GM12878 (cell line): ENCODE results near the gene VMAC. TPM values are rescaled to one million over a fixed set of nuclear protein-coding genes. Genes with fewer than 3 reads are reported as not detected.

Experiments
- ATAC-seq: fragments of 200-7000 bp; cut with Tn5 transposase; 3 replicates; pipeline ENCODE4 v1.9.1; 2020; ENCODE audit warnings: mild to moderate bottlenecking, moderate library complexity
- BruUV-seq: library from RNA; stranded (reverse); fragments of 400-500 nt; replicated peaks from 2 replicates; lab custom pipeline; 2021; lab: Mats Ljungman, UMichigan
- CTCF ChIA-PET: fragments of 300-600 bp; sonication (Branson Sonifier 250); formaldehyde crosslinking; extraction: SDS; loops from one replicate; lab custom pipeline; 2021; ENCODE audit warnings: inconsistent platforms; lab: Yijun Ruan, JAX
- POLR2A ChIA-PET: fragments of 350-600 bp; formaldehyde crosslinking; extraction: SDS; loops from one replicate; lab custom pipeline; 2021; ENCODE audit warnings: inconsistent platforms; lab: Charles Lee
- RAD21 ChIA-PET: fragments of 300-600 bp; sonication (Branson Sonifier 250); formaldehyde crosslinking; loops from one replicate; lab custom pipeline; 2023; ENCODE audit warnings: antibody characterized with exemption; ENCODE audit not compliant: unreplicated experiment; lab: Charles Lee
- SMC1A ChIA-PET: fragments of 300-600 bp; sonication (Branson Sonifier 250); formaldehyde crosslinking; loops from one replicate; lab custom pipeline; 2023; ENCODE audit not compliant: unreplicated experiment, uncharacterized antibody; lab: Charles Lee
- DNase-seq: peaks from one replicate; pipeline ENCODE4 v3.0.0-alpha.2; 2011; ENCODE audit warnings: low read depth, low spot score
- FAIRE-seq: peaks from 3 replicates; lab custom pipeline; 2011; peaks lifted over from hg19 to GRCh38; lab: Jason Lieb, UNC
- H2AFZ ChIP-seq: 2 replicates; pipeline ENCODE4 v1.6.0; 2011; ENCODE audit warnings: low read depth, low read length, control low read depth; ENCODE audit not compliant: control insufficient read depth
- H3K27ac ChIP-seq: 2 replicates; pipeline ENCODE4 v1.5.1; 2011; ENCODE audit warnings: control low read depth; ENCODE audit not compliant: control insufficient read depth, insufficient read depth
- H3K27me3 ChIP-seq, 2 experiments: replicated peaks in 1 of 2; 2 replicates each; pipeline versions ENCODE4 v1.6.0 to v1.6.1; 2011; ENCODE audit warnings: low read length in 1 of 2; ENCODE audit not compliant: control insufficient read depth in 2 of 2, insufficient read depth in 2 of 2
- H3K36me3 ChIP-seq, 2 experiments: 2 replicates each; pipeline ENCODE4 v1.5.1; 2011; ENCODE audit warnings: low read length in 1 of 2; ENCODE audit not compliant: control insufficient read depth in 2 of 2, insufficient read depth in 2 of 2
- H3K4me1 ChIP-seq: 2 replicates; pipeline ENCODE4 v1.6.1; 2011; ENCODE audit warnings: mild to moderate bottlenecking, low read length, moderate library complexity, mixed read lengths; ENCODE audit not compliant: control insufficient read depth, insufficient read depth
- H3K4me2 ChIP-seq: 2 replicates; pipeline ENCODE4 v1.6.0; 2011; ENCODE audit warnings: control low read depth; ENCODE audit not compliant: control insufficient read depth, insufficient read depth
- H3K4me3 ChIP-seq: fragments of 200-600 bp; sonication (generic); 2 replicates; pipeline ENCODE4 v1.5.1; 2016
- H3K79me2 ChIP-seq: 2 replicates; pipeline ENCODE4 v1.6.0; 2011; ENCODE audit warnings: low read length; ENCODE audit not compliant: control insufficient read depth, insufficient read depth
- H3K9ac ChIP-seq: 2 replicates; pipeline ENCODE4 v1.8.0; 2011; ENCODE audit warnings: low read length, control low read depth, mixed read lengths; ENCODE audit not compliant: control insufficient read depth, insufficient read depth
- H3K9me3 ChIP-seq: replicated peaks from 3 replicates; pipeline ENCODE4 v1.5.1; 2011; ENCODE audit warnings: mild to moderate bottlenecking, low read length; ENCODE audit not compliant: control insufficient read depth, insufficient read depth
- H4K20me1 ChIP-seq: 2 replicates; pipeline ENCODE4 v1.6.0; 2011; ENCODE audit not compliant: control insufficient read depth, insufficient read depth
- ESRRA ChIP-seq: IDR thresholded peaks from 2 replicates; pipeline ENCODE4 v1.6.1; 2012; ENCODE audit warnings: mild to moderate bottlenecking, low read length, improper control_type of control experiment
- EZH2 ChIP-seq: IDR thresholded peaks from 2 replicates; pipeline ENCODE4 v1.6.1; 2012; ENCODE audit warnings: low read depth, mild to moderate bottlenecking, control low read depth, inconsistent platforms, low read length, borderline replicate concordance; ENCODE audit not compliant: control insufficient read depth
- HCFC1 ChIP-seq: fragments of 150-350 bp; IDR thresholded peaks from 2 replicates; pipeline ENCODE4 v1.6.1; 2014; ENCODE audit warnings: low read length
- NR2C1 ChIP-seq: fragments of 450-650 bp; IDR thresholded peaks from 2 replicates; pipeline ENCODE4 v1.6.1; 2017; ENCODE audit warnings: antibody characterized with exemption, mild to moderate bottlenecking, moderate library complexity
- NRF1 ChIP-seq: conservative IDR thresholded peaks from 2 replicates; pipeline ENCODE4 v1.6.1; 2011; ENCODE audit warnings: mild to moderate bottlenecking, low read depth, low read length, improper control_type of control experiment
- POU2F2 ChIP-seq: IDR thresholded peaks from 3 replicates; pipeline ENCODE4 v1.6.1; 2011; ENCODE audit warnings: low read depth, mild to moderate bottlenecking, low read length, borderline replicate concordance
- RUNX3 ChIP-seq: IDR thresholded peaks from 2 replicates; pipeline ENCODE4 v1.6.1; 2012; ENCODE audit warnings: low read length, inconsistent platforms
- SP1 ChIP-seq: IDR thresholded peaks from one replicate; pipeline ENCODE4 v1.6.1; 2011; ENCODE audit warnings: low read depth, low read length
- STAT1 ChIP-seq: fragments of 450-650 bp; conservative IDR thresholded peaks from 2 replicates; pipeline ENCODE4 v1.6.1; 2014; ENCODE audit warnings: antibody characterized with exemption, mild to moderate bottlenecking
- STAT3 ChIP-seq: IDR thresholded peaks from 2 replicates; pipeline ENCODE4 v1.6.1; 2011; ENCODE audit warnings: low read depth, low read length, improper control_type of control experiment
- ZBED1 ChIP-seq: IDR thresholded peaks from 2 replicates; pipeline ENCODE4 v1.6.1; 2016; ENCODE audit warnings: borderline replicate concordance
- ZZZ3 ChIP-seq: IDR thresholded peaks from 2 replicates; pipeline ENCODE4 v1.6.1; 2011; ENCODE audit warnings: low read depth; ENCODE audit not compliant: control insufficient read depth, insufficient read length
- whole genome bisulfite sequencing: methylation state at CpG from one replicate; pipeline ENCODE4 v1.1.6; 2016; ENCODE audit warnings: low lambda C conversion rate; ENCODE audit not compliant: insufficient replicate concordance, insufficient coverage; ENCODE audit errors: missing lambda C conversion rate; 5-methylcytosine and 5-hydroxymethylcytosine counted together
- in situ Hi-C: fragments of 300-500 bp; cut with MboI; formaldehyde crosslinking; loops from 9 replicates; pipeline ENCODE4 v1.14.3; 2018; ENCODE audit warnings: mixed read lengths
- intact Hi-C: fragments of 100-400 bp; cut with micrococcal nuclease; formaldehyde crosslinking; loops from one replicate; pipeline ENCODE4 v1.14.2; 2022; ENCODE audit not compliant: unreplicated experiment
- polyA plus RNA-seq, 11 experiments: library from polyadenylated mRNA; depleted of rRNA in 4 of 11; unstranded in 6 of 11; stranded (reverse) in 5 of 11; fragments of >200 nt; fragmentation: Nextera tagmentation in 4 of 11; fragmentation: Illumina TruSeq in 1 of 11; extraction: Ambion mirVana in 4 of 11; extraction: Trizol in 1 of 11; gene quantifications; 1 replicate in 1 of 11; 2 replicates in 10 of 11; pipeline versions ENCODE4 v1.2.1 to v1.2.3, GENCODE V29; 2011 to 2016; ENCODE audit warnings: inconsistent platforms in 2 of 11, missing spikeins in 2 of 11, low read depth in 1 of 11
- total RNA-seq, 4 experiments: library from RNA; depleted of rRNA in 3 of 4; stranded (reverse); fragments of >200 nt in 3 of 4; fragmentation: Illumina TruSeq in 1 of 4; extraction: Trizol in 1 of 4; gene quantifications; 2 replicates each; pipeline versions ENCODE4 v1.2.1 to v1.2.3, GENCODE V29; 2013 to 2021
- TF ChIP-seq, protein P1 (sequence below): fragments of 450-650 bp; IDR thresholded peaks from 2 replicates; pipeline ENCODE4 v1.6.1; 2017; ENCODE audit warnings: low read depth, mild to moderate bottlenecking, moderate library complexity
- TF ChIP-seq, protein P2 (sequence below): fragments of 150-350 bp; IDR thresholded peaks from 2 replicates; pipeline ENCODE4 v1.6.1; 2016; ENCODE audit warnings: low read depth, low read length

VMAC gene
- total and polyA plus RNA-seq, 10 of the 15 experiments (the other 5 are each of a cell fraction or from before 2014, with no cell fraction given), result 0.18 to 6.8 (median 1.8) TPM

DNA sequence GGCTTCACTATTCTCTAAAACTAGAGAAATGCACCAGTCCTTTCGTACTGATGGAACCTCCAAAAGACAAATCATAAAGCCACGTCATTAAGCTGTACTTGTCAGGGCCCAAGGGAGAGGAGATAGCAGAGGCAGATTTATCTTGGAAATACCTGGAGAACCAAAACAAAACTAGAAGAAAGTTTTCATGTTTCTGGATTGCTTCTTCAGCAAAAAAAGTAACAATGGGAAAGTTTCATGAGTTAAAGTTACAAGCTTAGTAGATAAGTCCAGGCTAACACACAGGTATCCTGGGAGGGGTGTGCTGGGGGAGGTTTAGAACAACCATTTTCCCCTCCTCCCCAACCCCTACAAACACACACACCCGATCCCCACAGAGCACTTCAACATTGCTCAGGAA lies 51.7 kb downstream of the VMAC start:
- ChIA-PET SMC1A (interaction anchor here (0.7 to 1.2 kb wide), 2 partner anchors 19 to 34 kb away, joined by 3 to 4 read pairs; no protein-coding TSS in a partner anchor), CTCF (interaction anchor here (1.7 to 3.8 kb wide), 2 partner anchors 11 to 14 kb away, joined by 4 to 22 read pairs; no protein-coding TSS in a partner anchor), POLR2A (no interaction called here), RAD21 (interaction anchor here (1.0 to 1.6 kb wide), 2 partner anchors 92 to 152 kb away, joined by 3 read pairs; partner anchors contain the start of gene NRTN)
- Histone ChIP-seq H3K36me3 (peaks cover 1 to 5% of the 10 kb centered on the region in 2 experiments; a peak in 2 of 4 replicates), H3K79me2 (peaks cover 78% of the 10 kb centered on the region), H3K27ac (no peak overlapping the region), H3K4me1 (peaks cover 22% of the 10 kb centered on the region), H4K20me1 (peaks cover 3% of the 10 kb centered on the region), H3K4me2 (no peak overlapping the region), H3K9me3 (no peaks in the 10 kb centered on the region), H3K27me3 (no peaks in the 10 kb centered on the region), H2AFZ (no peak overlapping the region), H3K9ac (no peak overlapping the region), H3K4me3 (no peak overlapping the region)
- WGBS, result 67% methylated on average over 3 of the region's 3 CpGs
- no peak for FAIRE-seq
- no peak for TF ChIP-seq POU2F2
- ATAC-seq, result no peak
- intact Hi-C loops, result no loop called here
- in situ Hi-C loops, result no loop called here
- no peak for DNase-seq
- no TSS peak for BruUV-seq

DNA sequence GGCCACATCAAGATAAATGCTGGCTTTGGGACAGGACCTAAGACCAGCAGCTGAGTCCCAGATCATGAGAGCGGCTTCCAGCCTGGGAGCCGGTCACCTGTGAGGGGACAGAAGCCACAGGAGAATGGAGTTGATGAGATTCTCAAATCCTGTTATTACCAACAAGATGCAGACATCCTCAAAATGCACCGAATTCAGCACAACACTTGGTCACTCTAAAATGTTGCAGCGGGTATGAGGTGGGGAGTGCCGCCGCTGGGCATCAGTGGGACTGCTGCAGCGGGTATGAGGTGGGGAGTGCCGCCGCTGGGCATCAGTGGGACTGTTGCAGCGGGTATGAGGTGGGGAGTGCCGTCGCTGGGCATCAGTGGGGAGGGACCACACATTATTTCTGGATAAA lies 52.1 kb downstream of the VMAC start:
- no peak overlapping the region for H3K9ac ChIP-seq
- ATAC-seq, result no peak
- H3K79me2 ChIP-seq, result peaks cover 77% of the 10 kb centered on the region
- RAD21 ChIA-PET, result no interaction called here
- intact Hi-C loops, result no loop called here
- H3K9me3 ChIP-seq, result no peaks in the 10 kb centered on the region
- WGBS, result 98% methylated on average over 12 of the region's 12 CpGs
- H3K27ac ChIP-seq, result no peak overlapping the region
- CTCF ChIA-PET, result interaction anchor here (1.7 to 3.8 kb wide), 2 partner anchors 11 to 13 kb away, joined by 4 to 22 read pairs; no protein-coding TSS in a partner anchor
- no peak overlapping the region for H3K4me3 ChIP-seq
- no peaks in the 10 kb centered on the region for H3K27me3 ChIP-seq
- H3K4me2 ChIP-seq, result no peak overlapping the region
- SMC1A ChIA-PET, result interaction anchor here (1.2 to 1.4 kb wide), 2 partner anchors 33 to 119 kb away, joined by 3 read pairs; no protein-coding TSS in a partner anchor
- H3K4me1 ChIP-seq, result peaks cover 20% of the 10 kb centered on the region
- POLR2A ChIA-PET, result no interaction called here
- no peak for FAIRE-seq
- H3K36me3 ChIP-seq, result peaks cover 1 to 5% of the 10 kb centered on the region in 2 experiments; a peak in 2 of 4 replicates
- in situ Hi-C loops, result no loop called here
- peaks cover 6% of the 10 kb centered on the region for H4K20me1 ChIP-seq
- no TSS peak for BruUV-seq
- no peak for DNase-seq
- no peak overlapping the region for H2AFZ ChIP-seq
- no peak for TF ChIP-seq STAT1
- TF ChIP-seq STAT3, result no peak
- no peak for TF ChIP-seq NRF1
- no peak for TF ChIP-seq EZH2
- TF ChIP-seq NR2C1, result no peak
- TF ChIP-seq RUNX3, result no peak
- TF ChIP-seq, protein P1, sequence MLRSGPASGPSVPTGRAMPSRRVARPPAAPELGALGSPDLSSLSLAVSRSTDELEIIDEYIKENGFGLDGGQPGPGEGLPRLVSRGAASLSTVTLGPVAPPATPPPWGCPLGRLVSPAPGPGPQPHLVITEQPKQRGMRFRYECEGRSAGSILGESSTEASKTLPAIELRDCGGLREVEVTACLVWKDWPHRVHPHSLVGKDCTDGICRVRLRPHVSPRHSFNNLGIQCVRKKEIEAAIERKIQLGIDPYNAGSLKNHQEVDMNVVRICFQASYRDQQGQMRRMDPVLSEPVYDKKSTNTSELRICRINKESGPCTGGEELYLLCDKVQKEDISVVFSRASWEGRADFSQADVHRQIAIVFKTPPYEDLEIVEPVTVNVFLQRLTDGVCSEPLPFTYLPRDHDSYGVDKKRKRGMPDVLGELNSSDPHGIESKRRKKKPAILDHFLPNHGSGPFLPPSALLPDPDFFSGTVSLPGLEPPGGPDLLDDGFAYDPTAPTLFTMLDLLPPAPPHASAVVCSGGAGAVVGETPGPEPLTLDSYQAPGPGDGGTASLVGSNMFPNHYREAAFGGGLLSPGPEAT, result no peak
- TF ChIP-seq, protein P2, sequence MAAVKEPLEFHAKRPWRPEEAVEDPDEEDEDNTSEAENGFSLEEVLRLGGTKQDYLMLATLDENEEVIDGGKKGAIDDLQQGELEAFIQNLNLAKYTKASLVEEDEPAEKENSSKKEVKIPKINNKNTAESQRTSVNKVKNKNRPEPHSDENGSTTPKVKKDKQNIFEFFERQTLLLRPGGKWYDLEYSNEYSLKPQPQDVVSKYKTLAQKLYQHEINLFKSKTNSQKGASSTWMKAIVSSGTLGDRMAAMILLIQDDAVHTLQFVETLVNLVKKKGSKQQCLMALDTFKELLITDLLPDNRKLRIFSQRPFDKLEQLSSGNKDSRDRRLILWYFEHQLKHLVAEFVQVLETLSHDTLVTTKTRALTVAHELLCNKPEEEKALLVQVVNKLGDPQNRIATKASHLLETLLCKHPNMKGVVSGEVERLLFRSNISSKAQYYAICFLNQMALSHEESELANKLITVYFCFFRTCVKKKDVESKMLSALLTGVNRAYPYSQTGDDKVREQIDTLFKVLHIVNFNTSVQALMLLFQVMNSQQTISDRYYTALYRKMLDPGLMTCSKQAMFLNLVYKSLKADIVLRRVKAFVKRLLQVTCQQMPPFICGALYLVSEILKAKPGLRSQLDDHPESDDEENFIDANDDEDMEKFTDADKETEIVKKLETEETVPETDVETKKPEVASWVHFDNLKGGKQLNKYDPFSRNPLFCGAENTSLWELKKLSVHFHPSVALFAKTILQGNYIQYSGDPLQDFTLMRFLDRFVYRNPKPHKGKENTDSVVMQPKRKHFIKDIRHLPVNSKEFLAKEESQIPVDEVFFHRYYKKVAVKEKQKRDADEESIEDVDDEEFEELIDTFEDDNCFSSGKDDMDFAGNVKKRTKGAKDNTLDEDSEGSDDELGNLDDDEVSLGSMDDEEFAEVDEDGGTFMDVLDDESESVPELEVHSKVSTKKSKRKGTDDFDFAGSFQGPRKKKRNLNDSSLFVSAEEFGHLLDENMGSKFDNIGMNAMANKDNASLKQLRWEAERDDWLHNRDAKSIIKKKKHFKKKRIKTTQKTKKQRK, result no peak
- TF ChIP-seq HCFC1, result no peak
- TF ChIP-seq ZBED1, result no peak
- no peak for TF ChIP-seq ESRRA
- TF ChIP-seq SP1, result no peak
- no peak for TF ChIP-seq ZZZ3
